H1 (cell line): ENCODE data around the gene CHRM1. TPM values are rescaled to one million over a fixed set of nuclear protein-coding genes. Genes with fewer than 3 reads are reported as not detected.

Experiments
- CTCF ChIA-PET: fragments of 300-600 bp; sonication (Branson Sonifier 250); formaldehyde crosslinking; loops from one replicate; lab custom pipeline; 2021; ENCODE audit not compliant: partially characterized antibody; lab: Charles Lee
- POLR2A ChIA-PET: fragments of 300-600 bp; sonication (Branson Sonifier 250); formaldehyde crosslinking; loops from one replicate; lab custom pipeline; 2021; ENCODE audit warnings: inconsistent platforms; ENCODE audit not compliant: partially characterized antibody; lab: Charles Lee
- DNase-seq, 2 experiments: peaks; one replicate each; pipeline versions ENCODE4 v3.0.0 to v3.0.0-alpha.2; 2010 to 2022; ENCODE audit warnings: low spot score in 2 of 2, low read depth in 1 of 2, mixed read lengths in 1 of 2
- FAIRE-seq: peaks from 2 replicates; lab custom pipeline; 2011; peaks lifted over from hg19 to GRCh38; lab: Jason Lieb, UNC
- H2AFZ ChIP-seq: 2 replicates; pipeline ENCODE4 v1.8.1; 2012; ENCODE audit warnings: low read length, inconsistent platforms
- H2AK5ac ChIP-seq: 2 replicates; pipeline ENCODE4 v1.6.1; 2013; ENCODE audit warnings: low read depth, low read length
- H2BK120ac ChIP-seq: replicated peaks from 2 replicates; pipeline ENCODE3; 2013; ENCODE audit warnings: low read depth, low read length, inconsistent platforms
- H2BK12ac ChIP-seq: 2 replicates; pipeline ENCODE4 v1.6.1; 2013; ENCODE audit warnings: low read depth, low read length
- H2BK15ac ChIP-seq: 2 replicates; pipeline ENCODE4 v1.6.1; 2013; ENCODE audit warnings: low read length
- H2BK20ac ChIP-seq: 2 replicates; pipeline ENCODE4 v1.6.1; 2013; ENCODE audit warnings: low read length
- H2BK5ac ChIP-seq: 2 replicates; pipeline ENCODE4 v1.6.1; 2013; ENCODE audit warnings: low read depth, low read length
- H3K14ac ChIP-seq: 2 replicates; pipeline ENCODE4 v1.6.1; 2013; ENCODE audit warnings: inconsistent platforms; ENCODE audit not compliant: insufficient read length
- H3K18ac ChIP-seq: 2 replicates; pipeline ENCODE4 v1.6.1; 2013; ENCODE audit warnings: low read length; ENCODE audit errors: extremely low read depth
- H3K23ac ChIP-seq: 2 replicates; pipeline ENCODE4 v1.6.1; 2013; ENCODE audit warnings: inconsistent platforms; ENCODE audit not compliant: insufficient read length
- H3K23me2 ChIP-seq: 2 replicates; pipeline ENCODE4 v1.6.1; 2013; ENCODE audit warnings: low read depth, low read length
- H3K27ac ChIP-seq: 2 replicates; pipeline ENCODE4 v1.6.1; 2011; ENCODE audit warnings: low read depth, low read length, inconsistent platforms
- H3K27me3 ChIP-seq, 4 experiments: replicated peaks in 1 of 4; 1 replicate in 1 of 4; 2 replicates in 3 of 4; pipeline versions ENCODE4 v1.6.1 to v1.8.1; 2011 to 2013; ENCODE audit warnings: low read length in 3 of 4, mild to moderate bottlenecking in 3 of 4, inconsistent platforms in 2 of 4, mixed read lengths in 2 of 4, moderate library complexity in 1 of 4; ENCODE audit not compliant: control insufficient read depth in 3 of 4, insufficient read depth in 3 of 4; ENCODE audit errors: extremely low read depth in 1 of 4
- H3K36me3 ChIP-seq, 4 experiments: 2 replicates each; pipeline versions ENCODE4 v1.6.1 to v1.8.1; 2011 to 2013; ENCODE audit warnings: mild to moderate bottlenecking in 4 of 4, low read length in 3 of 4, moderate library complexity in 2 of 4, control low read depth in 1 of 4, inconsistent platforms in 1 of 4; ENCODE audit not compliant: insufficient read depth in 4 of 4, control insufficient read depth in 2 of 4
- H3K4ac ChIP-seq: replicated peaks from 2 replicates; pipeline ENCODE3; 2013; ENCODE audit warnings: low read length, low read depth, mixed read lengths, inconsistent platforms; ENCODE audit not compliant: insufficient read length
- H3K4me1 ChIP-seq, 4 experiments: replicated peaks in 1 of 4; 1 replicate in 1 of 4; 2 replicates in 3 of 4; pipeline versions ENCODE4 v1.6.1 to v1.8.1; 2011 to 2013; ENCODE audit warnings: low read length in 3 of 4, inconsistent platforms in 2 of 4, mixed read lengths in 1 of 4; ENCODE audit not compliant: insufficient read depth in 4 of 4, control insufficient read depth in 3 of 4
- H3K4me2 ChIP-seq, 2 experiments: 2 replicates each; pipeline versions ENCODE4 v1.6.1 to v1.8.1; 2011 to 2013; ENCODE audit warnings: low read depth in 2 of 2, low read length in 2 of 2, control low read depth in 1 of 2, inconsistent platforms in 1 of 2, mild to moderate bottlenecking in 1 of 2; ENCODE audit not compliant: insufficient read depth in 1 of 2
- H3K4me3 ChIP-seq, 4 experiments: fragments of 200-600, 300-600 bp in 1 of 4; sonication (generic), shearing (Covaris generic), sonication (Bioruptor Twin) in 1 of 4; 2 replicates each; pipeline versions ENCODE4 v1.5.1 to v1.8.1; 2011 to 2016; ENCODE audit warnings: low read length in 4 of 4, low read depth in 3 of 4, control low read depth in 2 of 4, inconsistent platforms in 2 of 4, mild to moderate bottlenecking in 2 of 4, mixed read lengths in 1 of 4, moderate library complexity in 1 of 4; ENCODE audit not compliant: insufficient read depth in 2 of 4; ENCODE audit errors: extremely low read depth in 1 of 4
- H3K56ac ChIP-seq: replicated peaks from 2 replicates; pipeline ENCODE3; 2013; ENCODE audit warnings: low read depth, mild to moderate bottlenecking, mixed read lengths, low read length, inconsistent platforms; ENCODE audit not compliant: insufficient read length
- H3K79me1 ChIP-seq: 2 replicates; pipeline ENCODE4 v1.6.1; 2013; ENCODE audit warnings: low read depth, low read length, control low read depth
- H3K79me2 ChIP-seq, 2 experiments: 2 replicates each; pipeline versions ENCODE4 v1.6.1 to v1.8.1; 2012 to 2013; ENCODE audit warnings: low read length in 2 of 2, mild to moderate bottlenecking in 2 of 2, inconsistent platforms in 1 of 2; ENCODE audit not compliant: insufficient read depth in 2 of 2, control insufficient read depth in 1 of 2
- H3K9ac ChIP-seq, 4 experiments: replicated peaks in 1 of 4; 1 replicate in 1 of 4; 2 replicates in 3 of 4; pipeline versions ENCODE4 v1.6.1 to v1.8.1; 2011 to 2013; ENCODE audit warnings: low read depth in 3 of 4, low read length in 3 of 4, control low read depth in 2 of 4, mild to moderate bottlenecking in 2 of 4, moderate library complexity in 2 of 4, inconsistent platforms in 1 of 4; ENCODE audit errors: extremely low read depth in 1 of 4
- H3K9me3 ChIP-seq, 2 experiments: 2 replicates each; pipeline versions ENCODE4 v1.6.1 to v1.8.1; 2012 to 2013; ENCODE audit warnings: mild to moderate bottlenecking in 2 of 2, moderate library complexity in 2 of 2, control low read depth in 1 of 2, inconsistent platforms in 1 of 2, low read depth in 1 of 2, low read length in 1 of 2, mixed read lengths in 1 of 2; ENCODE audit not compliant: insufficient read depth in 2 of 2
- H4K20me1 ChIP-seq, 2 experiments: replicated peaks in 1 of 2; 2 replicates each; pipeline versions ENCODE3 to v1.8.1; 2011 to 2013; ENCODE audit warnings: inconsistent platforms in 2 of 2, low read length in 2 of 2, mild to moderate bottlenecking in 1 of 2; ENCODE audit not compliant: insufficient read depth in 2 of 2, control insufficient read depth in 1 of 2
- H4K5ac ChIP-seq: 2 replicates; pipeline ENCODE4 v1.6.1; 2013; ENCODE audit warnings: low read length, low read depth, mixed read lengths, inconsistent platforms; ENCODE audit not compliant: insufficient read length
- H4K8ac ChIP-seq: 2 replicates; pipeline ENCODE4 v1.8.0; 2013; ENCODE audit warnings: mild to moderate bottlenecking, moderate library complexity, low read length, inconsistent platforms; ENCODE audit not compliant: insufficient read depth; ENCODE audit errors: extremely low read depth
- H4K91ac ChIP-seq: replicated peaks from 2 replicates; pipeline ENCODE3; 2013; ENCODE audit warnings: low read length, mixed read lengths, inconsistent platforms; ENCODE audit not compliant: insufficient read length
- BCL11A ChIP-seq, 2 experiments: IDR thresholded peaks; one replicate each; pipeline ENCODE4 v1.6.1; 2011; ENCODE audit warnings: low read depth in 2 of 2, low read length in 2 of 2, mild to moderate bottlenecking in 2 of 2
- CBX5 ChIP-seq: fragments of 300-800, 300-1000 bp; sonication (generic); IDR thresholded peaks from 2 replicates; pipeline ENCODE4 v1.7.1; 2016; ENCODE audit warnings: antibody characterized with exemption, low read length, low read depth
- CHD1 ChIP-seq: IDR thresholded peaks from 2 replicates; pipeline ENCODE4 v1.6.1; 2012; ENCODE audit warnings: low read depth, low read length, improper control_type of control experiment
- CREB1 ChIP-seq: IDR thresholded peaks from 2 replicates; pipeline ENCODE4 v1.6.1; 2012; ENCODE audit warnings: inconsistent platforms
- EGR1 ChIP-seq: IDR thresholded peaks from 2 replicates; pipeline ENCODE4 v1.6.1; 2011; ENCODE audit warnings: low read depth, low read length, borderline replicate concordance
- FOSL1 ChIP-seq: IDR thresholded peaks from 2 replicates; pipeline ENCODE4 v1.6.1; 2011; ENCODE audit warnings: mild to moderate bottlenecking, low read depth, low read length, moderate library complexity; ENCODE audit not compliant: insufficient read depth
- GTF2F1 ChIP-seq: IDR thresholded peaks from 2 replicates; pipeline ENCODE4 v1.6.1; 2012; ENCODE audit warnings: low read depth, low read length, improper control_type of control experiment, borderline replicate concordance
- KDM1A ChIP-seq: fragments of 200-600, 300-600 bp; sonication (generic); IDR thresholded peaks from 2 replicates; pipeline ENCODE4 v1.7.1; 2016; ENCODE audit warnings: mild to moderate bottlenecking, low read length, borderline replicate concordance
- KDM4A ChIP-seq: IDR thresholded peaks from one replicate; pipeline ENCODE4 v1.7.1; 2012; ENCODE audit warnings: low read depth, mild to moderate bottlenecking, moderate library complexity, low read length, inconsistent platforms; ENCODE audit not compliant: severe bottlenecking
- KDM5A ChIP-seq: fragments of 200-600 bp; IDR thresholded peaks from 2 replicates; pipeline ENCODE4 v1.7.1; 2012; ENCODE audit warnings: mild to moderate bottlenecking, low read length, inconsistent platforms, mixed read lengths
- NANOG ChIP-seq: IDR thresholded peaks from 2 replicates; pipeline ENCODE4 v1.6.1; 2011; ENCODE audit warnings: low read length, low read depth, mild to moderate bottlenecking, inconsistent platforms; ENCODE audit not compliant: insufficient read depth, poor library complexity, severe bottlenecking
- NRF1 ChIP-seq: IDR thresholded peaks from 2 replicates; pipeline ENCODE4 v1.6.1; 2011; ENCODE audit warnings: mild to moderate bottlenecking, low read depth, low read length, improper control_type of control experiment
- POU5F1 ChIP-seq: IDR thresholded peaks from 2 replicates; pipeline ENCODE4 v1.6.1; 2011; ENCODE audit warnings: low read depth, mild to moderate bottlenecking, low read length, moderate library complexity
- SIX5 ChIP-seq: IDR thresholded peaks from 2 replicates; pipeline ENCODE4 v1.6.1; 2011; ENCODE audit warnings: mild to moderate bottlenecking, low read depth, low read length
- SP1 ChIP-seq: IDR thresholded peaks from 2 replicates; pipeline ENCODE4 v1.6.1; 2011; ENCODE audit warnings: low read depth, low read length
- TAF1 ChIP-seq: IDR thresholded peaks from 2 replicates; pipeline ENCODE4 v1.6.1; 2011; ENCODE audit warnings: mild to moderate bottlenecking, low read depth, low read length
- WGBS, 2 experiments: shearing (Covaris generic) in 1 of 2; methylation state at CpG; one replicate each; pipeline versions ENCODE4 v1.1.6 to v1.1.7; 2013 to 2015; ENCODE audit warnings: low lambda C conversion rate in 2 of 2, mixed read lengths in 2 of 2, inconsistent platforms in 1 of 2, low coverage in 1 of 2, missing lambda C conversion rate in 1 of 2; ENCODE audit not compliant: insufficient replicate concordance in 2 of 2, insufficient coverage in 1 of 2, insufficient read length in 1 of 2; ENCODE audit errors: extremely low coverage in 1 of 2, missing lambda C conversion rate in 1 of 2; 5-methylcytosine and 5-hydroxymethylcytosine counted together
- polyA plus RNA-seq, 7 experiments: library from polyadenylated mRNA; depleted of rRNA in 3 of 7; stranded (reverse) in 5 of 7; unstranded in 2 of 7; fragments of >200 nt in 5 of 7; fragments of 200-250 nt in 2 of 7; gene quantifications; 1 replicate in 5 of 7; 2 replicates in 1 of 7; 4 replicates in 1 of 7; pipeline versions ENCODE4 v1.2.1 to v1.2.3, GENCODE V29; 2011 to 2013; ENCODE audit warnings: missing spikeins in 2 of 7, mixed read lengths in 2 of 7
- total RNA-seq: library from RNA; stranded (reverse); fragmentation: NEBNext Ultra II Directional; extraction: Animal tissue kit (Norgen Biotek cat#: 25700); gene quantifications from 2 replicates; pipeline ENCODE4 v1.2.1, GENCODE V29; 2021

The CHRM1 gene
- total and polyA plus RNA-seq, 2 of the 8 experiments (the other 6 are each of a cell fraction or from before 2014, with no cell fraction given): 0.08 TPM; not detected in 1

GRCh38 chr11:62930157-62930556, 9.0 kb upstream of the CHRM1 start:
- H3K79me2 ChIP-seq: no peaks in the 10 kb centered on the region
- FAIRE-seq: no peak
- CTCF ChIA-PET: interaction anchor here (1.8 to 16.5 kb wide), 5 partner anchors 24 to 91 kb away, joined by 5 to 232 read pairs (median 16); partner anchors contain the start of gene SLC22A8
- H4K91ac ChIP-seq: no peak overlapping the region
- no peak overlapping the region for H3K9ac ChIP-seq
- no peak overlapping the region for H3K23ac ChIP-seq
- H2AK5ac ChIP-seq: no peak overlapping the region
- H2AFZ ChIP-seq: no peak overlapping the region
- WGBS, 2 experiments: 47% methylated on average over 3 of the region's 4 CpGs; no CpG with 5 or more reads in 1 of the 2 experiments
- no peaks in the 10 kb centered on the region for H3K9me3 ChIP-seq
- H2BK20ac ChIP-seq: no peak overlapping the region
- H2BK5ac ChIP-seq: no peak overlapping the region
- H4K8ac ChIP-seq: no peak overlapping the region
- no peak overlapping the region for H3K27ac ChIP-seq
- H3K4ac ChIP-seq: no peak overlapping the region
- no peak overlapping the region for H3K18ac ChIP-seq
- H3K4me3 ChIP-seq: no peak overlapping the region
- no peaks in the 10 kb centered on the region for H3K79me1 ChIP-seq
- H3K14ac ChIP-seq: no peak overlapping the region
- no peak overlapping the region for H2BK15ac ChIP-seq
- peaks cover 0 to 2% of the 10 kb centered on the region in 2 experiments for H4K20me1 ChIP-seq
- no peaks in the 10 kb centered on the region for H3K36me3 ChIP-seq
- no peak overlapping the region for H3K4me2 ChIP-seq
- H3K4me1 ChIP-seq: peaks cover 6 to 22% (median 12%) of the 10 kb centered on the region in 4 experiments; a peak in 6 of 7 replicates
- H2BK120ac ChIP-seq: no peak overlapping the region
- no peak for TF ChIP-seq KDM4A
- TF ChIP-seq NRF1: no peak
- no peak for TF ChIP-seq TAF1
- TF ChIP-seq SP1: no peak
- no peak for TF ChIP-seq SIX5
- TF ChIP-seq NANOG: no peak
- TF ChIP-seq CREB1: no peak
- no peak for TF ChIP-seq CBX5
- no peak for TF ChIP-seq KDM5A
- TF ChIP-seq KDM1A: no peak
- no peak for TF ChIP-seq CHD1
- no peak for TF ChIP-seq BCL11A (IDR thresholded peaks at IDR 0.05; ENCODE audit: low read depth in 2 of 2, low read length in 2 of 2)
- TF ChIP-seq FOSL1: no peak
- no peak for TF ChIP-seq GTF2F1
- TF ChIP-seq POU5F1: no peak
- no peak for TF ChIP-seq EGR1
- TF ChIP-seq, all 59 proteins: peak for 0
- no peak for DNase-seq
- H3K27me3 ChIP-seq: peaks cover 15 to 41% (median 35%) of the 10 kb centered on the region in 4 experiments
- no peak overlapping the region for H3K56ac ChIP-seq
- peaks cover 19% of the 10 kb centered on the region for H3K23me2 ChIP-seq
- H4K5ac ChIP-seq: no peak overlapping the region
- POLR2A ChIA-PET: interaction anchor here (1.2 to 2.9 kb wide), 3 partner anchors 21 to 78 kb away, joined by 3 to 9 read pairs (median 5); no protein-coding TSS in a partner anchor
- H2BK12ac ChIP-seq: no peak overlapping the region
